IPS-15b (cell line): Measurements from ENCODE around the gene TYW3.
A peak's percentile ranks its signal among the peaks of the same experiment; 100 is the strongest.

ENCODE experiments used
- H3K27me3 ChIP-seq: one replicate; pipeline ENCODE4 v1.6.1; 2013; ENCODE audit warnings: low read length; ENCODE audit not compliant: control insufficient read depth, insufficient read depth
- H3K36me3 ChIP-seq: one replicate; pipeline ENCODE4 v1.6.1; 2013; ENCODE audit warnings: low read length; ENCODE audit not compliant: control insufficient read depth, insufficient read depth
- H3K4me1 ChIP-seq: one replicate; pipeline ENCODE4 v1.6.1; 2013; ENCODE audit warnings: mild to moderate bottlenecking, low read length; ENCODE audit not compliant: control insufficient read depth, insufficient read depth
- H3K4me3 ChIP-seq: one replicate; pipeline ENCODE4 v1.5.1; 2013; ENCODE audit warnings: low read depth, low read length
- H3K9ac ChIP-seq: one replicate; pipeline ENCODE4 v1.6.1; 2013; ENCODE audit warnings: low read depth, mild to moderate bottlenecking, low read length
- H3K9me3 ChIP-seq: one replicate; pipeline ENCODE4 v1.6.1; 2013; ENCODE audit warnings: mild to moderate bottlenecking, low read length; ENCODE audit not compliant: control insufficient read depth, insufficient read depth

Gene TYW3

GRCh38 chr1:74732960-74733603 lies at the start of gene TYW3, which contains the start of gene CRYZ:
Gene TYW3 (plus strand): TSS chr1:74733152. CDS start chr1:74733245, 93 bp downstream.
Gene CRYZ (minus strand): TSS chr1:74733050. CDS start chr1:74724821, 8,229 bp downstream.
- peak within 1 kb of the TSS; percentile 98 for H3K4me3 ChIP-seq
- peaks cover 7% of the 10 kb centered on the region for H3K4me1 ChIP-seq

GRCh38 chr1:74683656-74684055 lies 49.3 kb upstream of the TYW3 start:
- no peak overlapping the region for H3K9ac ChIP-seq

More at GRCh38 chr1:74732960-74733603, at the start of gene TYW3, which contains the start of gene CRYZ:
- H3K27me3 ChIP-seq: no peaks in the 10 kb centered on the region
- H3K9me3 ChIP-seq: no peaks in the 10 kb centered on the region
- peaks cover 8% of the 10 kb centered on the region for H3K36me3 ChIP-seq
- H3K9ac ChIP-seq: peak within 1 kb of the TSS; percentile 97

GRCh38 chr1:74684301-74684700 lies 48.7 kb upstream of the TYW3 start:
- Histone ChIP-seq H3K4me3 (no peak overlapping the region), H3K9me3 (no peaks in the 10 kb centered on the region), H3K27me3 (no peaks in the 10 kb centered on the region), H3K9ac (no peak overlapping the region), H3K4me1 (no peaks in the 10 kb centered on the region), H3K36me3 (no peaks in the 10 kb centered on the region)

More at GRCh38 chr1:74683656-74684055, 49.3 kb upstream of the TYW3 start:
- no peaks in the 10 kb centered on the region for H3K9me3 ChIP-seq
- H3K36me3 ChIP-seq: no peaks in the 10 kb centered on the region
- no peaks in the 10 kb centered on the region for H3K4me1 ChIP-seq
- H3K4me3 ChIP-seq: no peak overlapping the region
- no peaks in the 10 kb centered on the region for H3K27me3 ChIP-seq

GRCh38 chr1:74686928-74687327 lies 46.0 kb upstream of the TYW3 start:
- Histone ChIP-seq H3K9me3 (no peaks in the 10 kb centered on the region), H3K9ac (no peak overlapping the region), H3K27me3 (no peaks in the 10 kb centered on the region), H3K4me1 (no peaks in the 10 kb centered on the region), H3K36me3 (no peaks in the 10 kb centered on the region), H3K4me3 (no peak overlapping the region)

- H3K27me3 ChIP-seq: no peaks in the 10 kb centered on the region
- no peak overlapping the region for H3K4me3 ChIP-seq
- H3K9ac ChIP-seq: no peak overlapping the region
- no peaks in the 10 kb centered on the region for H3K9me3 ChIP-seq
- H3K4me1 ChIP-seq: no peaks in the 10 kb centered on the region
- H3K36me3 ChIP-seq: no peaks in the 10 kb centered on the region
Measured at GRCh38 chr1:74689621-74690363, 43.2 kb upstream of the TYW3 start.

- Histone ChIP-seq H3K4me1 (no peaks in the 10 kb centered on the region), H3K4me3 (no peak overlapping the region), H3K9me3 (no peaks in the 10 kb centered on the region), H3K36me3 (no peaks in the 10 kb centered on the region), H3K9ac (no peak overlapping the region), H3K27me3 (no peaks in the 10 kb centered on the region)
Measured at GRCh38 chr1:74690364-74690696, 42.6 kb upstream of the TYW3 start.

- Histone ChIP-seq H3K27me3 (no peaks in the 10 kb centered on the region), H3K4me3 (no peak overlapping the region), H3K4me1 (no peaks in the 10 kb centered on the region), H3K9ac (no peak overlapping the region), H3K36me3 (no peaks in the 10 kb centered on the region), H3K9me3 (no peaks in the 10 kb centered on the region)
Measured at GRCh38 chr1:74690909-74691308, 42.0 kb upstream of the TYW3 start.

- Histone ChIP-seq H3K4me3 (no peak overlapping the region), H3K27me3 (no peaks in the 10 kb centered on the region)
Measured at GRCh38 chr1:74693473-74693872, 39.5 kb upstream of the TYW3 start.

GRCh38 chr1:74697832-74698231 lies 35.1 kb upstream of the TYW3 start:
- Histone ChIP-seq H3K4me1 (no peaks in the 10 kb centered on the region), H3K9me3 (no peaks in the 10 kb centered on the region), H3K27me3 (no peaks in the 10 kb centered on the region), H3K4me3 (no peak overlapping the region), H3K9ac (no peak overlapping the region), H3K36me3 (no peaks in the 10 kb centered on the region)

More at GRCh38 chr1:74693473-74693872, 39.5 kb upstream of the TYW3 start:
- Histone ChIP-seq H3K4me1 (no peaks in the 10 kb centered on the region), H3K9me3 (no peaks in the 10 kb centered on the region), H3K36me3 (no peaks in the 10 kb centered on the region), H3K9ac (no peak overlapping the region)

- Histone ChIP-seq H3K4me3 (no peak overlapping the region), H3K9ac (no peak overlapping the region), H3K9me3 (no peaks in the 10 kb centered on the region), H3K27me3 (no peaks in the 10 kb centered on the region), H3K4me1 (no peaks in the 10 kb centered on the region), H3K36me3 (no peaks in the 10 kb centered on the region)
Measured at GRCh38 chr1:74699331-74699730, 33.6 kb upstream of the TYW3 start.

GRCh38 chr1:74703386-74704182 lies 29.4 kb upstream of the TYW3 start:
- Histone ChIP-seq H3K9me3 (no peaks in the 10 kb centered on the region), H3K9ac (no peak overlapping the region), H3K4me3 (no peak overlapping the region), H3K27me3 (no peaks in the 10 kb centered on the region), H3K36me3 (no peaks in the 10 kb centered on the region), H3K4me1 (no peaks in the 10 kb centered on the region)
